H1 (cell line): ENCODE results near the gene MPV17. TPM values are rescaled to one million over a fixed set of nuclear protein-coding genes. Genes with fewer than 3 reads are reported as not detected.

Experiments used
- CHD7 ChIP-seq: fragments of 300-600 bp; sonication (generic); IDR thresholded peaks from 2 replicates; pipeline ENCODE4 v1.7.1; 2012; ENCODE audit warnings: low read length, moderate library complexity, mild to moderate bottlenecking, inconsistent platforms; ENCODE audit not compliant: insufficient replicate concordance
- SIN3A ChIP-seq, 2 experiments: IDR thresholded peaks in 1 of 2; conservative IDR thresholded peaks in 1 of 2; 2 replicates each; pipeline ENCODE4 v1.6.1; 2011 to 2012; ENCODE audit warnings: low read length in 2 of 2, improper control_type of control experiment in 1 of 2, low read depth in 1 of 2, mild to moderate bottlenecking in 1 of 2
- TCF12 ChIP-seq: IDR thresholded peaks from 2 replicates; pipeline ENCODE4 v1.6.1; 2011; ENCODE audit warnings: low read depth, mild to moderate bottlenecking, low read length
- polyA plus RNA-seq, 7 experiments: library from polyadenylated mRNA; depleted of rRNA in 3 of 7; stranded (reverse) in 5 of 7; unstranded in 2 of 7; fragments of >200 nt in 5 of 7; fragments of 200-250 nt in 2 of 7; gene quantifications; 1 replicate in 5 of 7; 2 replicates in 1 of 7; 4 replicates in 1 of 7; pipeline versions ENCODE4 v1.2.1 to v1.2.3, GENCODE V29; 2011 to 2013; ENCODE audit warnings: missing spikeins in 2 of 7, mixed read lengths in 2 of 7
- total RNA-seq: library from RNA; stranded (reverse); fragmentation: NEBNext Ultra II Directional; extraction: Animal tissue kit (Norgen Biotek cat#: 25700); gene quantifications from 2 replicates; pipeline ENCODE4 v1.2.1, GENCODE V29; 2021

MPV17 gene
- total and polyA plus RNA-seq, 2 of the 8 experiments (the other 6 are each of a cell fraction or from before 2014, with no cell fraction given): 45.2 to 181 TPM

GRCh38 chr2:27347641-27348040 lies 24.7 kb upstream of the MPV17 start (continued):
- TF ChIP-seq CHD7: no peak
- no peak for TF ChIP-seq TCF12
- TF ChIP-seq SIN3A (conservative IDR thresholded peaks at IDR 0.05 in 1 of 2, IDR thresholded peaks at IDR 0.05 in 1 of 2; ENCODE audit: low read depth in 1 of 2, low read length in 2 of 2): no peak
